Ramos (cell line): ENCODE data around the gene VPREB3.

ENCODE experiments used
- in situ Hi-C: fragments of 300-500 bp; cut with MboI; formaldehyde crosslinking; loops from one replicate; pipeline ENCODE4 v1.14.3; 2022; ENCODE audit warnings: low sequenced_read_pairs; ENCODE audit not compliant: unreplicated experiment

VPREB3 gene

DNA sequence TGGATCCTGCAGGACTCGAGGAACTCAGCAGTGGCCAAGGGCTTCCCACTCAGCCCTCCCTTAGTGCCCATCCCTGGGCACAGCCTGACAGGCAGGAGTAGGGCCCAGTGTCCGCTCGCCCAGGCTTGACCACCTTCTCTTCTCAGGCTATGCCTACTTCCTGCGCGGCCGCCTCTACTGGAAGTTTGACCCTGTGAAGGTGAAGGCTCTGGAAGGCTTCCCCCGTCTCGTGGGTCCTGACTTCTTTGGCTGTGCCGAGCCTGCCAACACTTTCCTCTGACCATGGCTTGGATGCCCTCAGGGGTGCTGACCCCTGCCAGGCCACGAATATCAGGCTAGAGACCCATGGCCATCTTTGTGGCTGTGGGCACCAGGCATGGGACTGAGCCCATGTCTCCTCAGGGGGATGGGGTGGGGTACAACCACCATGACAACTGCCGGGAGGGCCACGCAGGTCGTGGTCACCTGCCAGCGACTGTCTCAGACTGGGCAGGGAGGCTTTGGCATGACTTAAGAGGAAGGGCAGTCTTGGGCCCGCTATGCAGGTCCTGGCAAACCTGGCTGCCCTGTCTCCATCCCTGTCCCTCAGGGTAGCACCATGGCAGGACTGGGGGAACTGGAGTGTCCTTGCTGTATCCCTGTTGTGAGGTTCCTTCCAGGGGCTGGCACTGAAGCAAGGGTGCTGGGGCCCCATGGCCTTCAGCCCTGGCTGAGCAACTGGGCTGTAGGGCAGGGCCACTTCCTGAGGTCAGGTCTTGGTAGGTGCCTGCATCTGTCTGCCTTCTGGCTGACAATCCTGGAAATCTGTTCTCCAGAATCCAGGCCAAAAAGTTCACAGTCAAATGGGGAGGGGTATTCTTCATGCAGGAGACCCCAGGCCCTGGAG is 29.3 kb upstream of the VPREB3 start:
- in situ Hi-C loops = no loop called here

DNA sequence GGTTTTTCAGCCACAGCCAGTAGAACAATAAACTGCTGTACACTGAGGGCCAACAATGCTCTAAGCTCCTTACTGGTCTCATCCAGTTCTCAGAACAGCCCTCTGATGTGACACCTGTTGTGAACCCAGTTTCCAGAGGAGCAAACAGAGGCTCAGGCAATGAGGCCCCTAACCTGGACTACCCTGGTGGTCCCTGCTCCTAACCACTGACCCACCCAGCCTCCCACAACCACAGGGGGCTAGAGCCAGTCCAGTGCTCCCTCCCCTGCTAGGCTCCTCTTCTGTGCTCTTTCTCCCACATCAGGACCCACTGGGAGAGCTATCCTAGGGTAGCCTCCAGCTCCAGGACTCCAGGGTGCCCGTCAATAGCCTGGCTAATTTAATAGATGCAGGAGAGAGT is 28.5 kb upstream of the VPREB3 start:
- in situ Hi-C loops = no loop called here

DNA sequence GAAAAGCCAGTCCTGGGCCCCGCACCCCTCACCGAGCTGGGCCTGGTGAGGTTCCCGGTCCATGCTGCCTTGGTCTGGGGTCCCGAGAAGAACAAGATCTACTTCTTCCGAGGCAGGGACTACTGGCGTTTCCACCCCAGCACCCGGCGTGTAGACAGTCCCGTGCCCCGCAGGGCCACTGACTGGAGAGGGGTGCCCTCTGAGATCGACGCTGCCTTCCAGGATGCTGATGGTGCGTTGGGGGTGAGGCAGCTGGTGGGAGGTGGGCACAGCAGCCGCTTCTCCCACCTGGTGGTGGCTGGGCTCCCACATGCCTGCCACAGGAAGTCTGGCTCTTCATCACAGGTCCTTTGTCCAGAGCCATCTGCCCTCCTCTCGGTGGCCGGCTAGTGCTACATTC is 28.0 kb upstream of the VPREB3 start:
- in situ Hi-C loops = no loop called here

DNA sequence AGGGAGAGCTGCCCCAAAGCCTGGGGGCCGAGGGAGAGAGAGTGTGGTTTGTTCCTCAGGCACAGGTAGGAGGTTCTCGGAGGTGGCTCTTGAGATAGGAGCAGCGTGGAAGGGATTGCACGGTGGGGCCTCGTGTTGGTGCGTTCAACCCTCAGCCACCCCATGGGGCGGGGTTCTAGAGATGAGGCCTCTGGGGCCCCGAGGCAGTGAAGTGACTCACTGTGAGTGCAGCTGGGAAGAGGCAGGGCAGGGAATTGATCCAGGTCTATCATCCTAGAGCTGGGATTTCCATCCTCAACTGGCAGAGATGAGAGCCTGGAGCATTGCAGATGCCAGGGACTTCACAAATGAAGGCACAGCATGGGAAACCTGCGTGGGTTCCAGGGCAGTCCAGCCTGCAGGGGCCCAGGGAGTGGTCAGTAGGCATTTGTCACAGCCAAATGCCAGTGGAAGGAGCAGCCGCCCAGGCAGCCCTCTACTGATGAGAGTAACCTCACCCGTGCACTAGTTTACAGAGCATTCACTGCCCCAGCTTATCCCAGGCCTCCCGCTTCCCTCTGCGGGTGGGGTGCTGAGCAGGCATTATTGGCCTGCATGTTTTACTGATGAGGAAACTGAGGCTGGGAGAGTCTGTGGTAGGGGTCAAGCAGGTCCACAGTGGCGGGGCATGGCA is 27.4 kb upstream of the VPREB3 start:
- in situ Hi-C loops = no loop called here

DNA sequence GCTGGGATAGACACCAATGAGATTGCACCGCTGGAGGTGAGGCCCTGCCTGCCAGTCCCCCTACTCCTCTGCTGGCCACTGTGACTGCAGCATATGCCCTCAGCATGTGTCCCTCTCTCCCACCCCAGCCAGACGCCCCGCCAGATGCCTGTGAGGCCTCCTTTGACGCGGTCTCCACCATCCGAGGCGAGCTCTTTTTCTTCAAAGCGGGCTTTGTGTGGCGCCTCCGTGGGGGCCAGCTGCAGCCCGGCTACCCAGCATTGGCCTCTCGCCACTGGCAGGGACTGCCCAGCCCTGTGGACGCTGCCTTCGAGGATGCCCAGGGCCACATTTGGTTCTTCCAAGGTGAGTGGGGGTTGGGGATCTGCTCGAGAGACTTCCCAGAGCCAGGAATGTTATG is 26.8 kb upstream of the VPREB3 start:
- in situ Hi-C loops = no loop called here

DNA sequence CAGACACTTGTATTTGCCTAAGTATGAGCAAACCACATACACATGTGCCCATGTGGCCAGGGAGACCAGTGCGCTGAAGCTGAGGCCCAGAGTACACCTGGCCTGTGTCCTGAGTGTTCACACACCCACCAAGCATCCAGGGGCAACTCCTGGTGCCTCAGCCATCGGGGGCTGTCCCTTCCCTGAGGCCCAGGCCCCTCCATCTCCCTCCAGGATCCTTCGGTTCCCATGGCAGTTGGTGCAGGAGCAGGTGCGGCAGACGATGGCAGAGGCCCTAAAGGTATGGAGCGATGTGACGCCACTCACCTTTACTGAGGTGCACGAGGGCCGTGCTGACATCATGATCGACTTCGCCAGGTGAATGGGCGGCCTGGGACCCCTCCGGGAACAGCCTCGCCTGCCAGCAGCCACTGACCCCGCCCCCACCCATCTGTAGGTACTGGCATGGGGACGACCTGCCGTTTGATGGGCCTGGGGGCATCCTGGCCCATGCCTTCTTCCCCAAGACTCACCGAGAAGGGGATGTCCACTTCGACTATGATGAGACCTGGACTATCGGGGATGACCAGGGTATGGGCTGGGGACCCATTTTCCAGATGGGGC is 26.0 kb upstream of the VPREB3 start:
- in situ Hi-C loops = no loop called here

DNA sequence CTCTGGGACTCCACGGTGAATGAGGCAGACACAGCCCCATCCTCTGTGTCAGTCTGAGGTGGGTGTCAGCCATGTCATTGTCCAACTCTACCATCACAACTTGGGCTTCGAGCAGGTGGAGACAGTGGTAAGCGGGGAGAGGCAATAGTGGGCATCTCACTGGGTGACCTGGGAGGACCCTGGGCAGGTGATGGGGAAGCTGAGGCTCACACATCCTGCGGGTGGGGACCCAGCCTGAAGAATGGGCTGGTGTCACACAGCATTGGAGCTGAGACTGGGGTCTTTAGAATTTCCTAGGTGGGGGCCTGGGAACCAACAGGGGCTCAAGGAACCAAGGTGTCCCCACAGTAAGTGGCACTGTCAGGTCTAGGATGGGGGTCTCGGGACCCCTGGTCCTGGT is 25.5 kb upstream of the VPREB3 start:
- in situ Hi-C loops = no loop called here

DNA sequence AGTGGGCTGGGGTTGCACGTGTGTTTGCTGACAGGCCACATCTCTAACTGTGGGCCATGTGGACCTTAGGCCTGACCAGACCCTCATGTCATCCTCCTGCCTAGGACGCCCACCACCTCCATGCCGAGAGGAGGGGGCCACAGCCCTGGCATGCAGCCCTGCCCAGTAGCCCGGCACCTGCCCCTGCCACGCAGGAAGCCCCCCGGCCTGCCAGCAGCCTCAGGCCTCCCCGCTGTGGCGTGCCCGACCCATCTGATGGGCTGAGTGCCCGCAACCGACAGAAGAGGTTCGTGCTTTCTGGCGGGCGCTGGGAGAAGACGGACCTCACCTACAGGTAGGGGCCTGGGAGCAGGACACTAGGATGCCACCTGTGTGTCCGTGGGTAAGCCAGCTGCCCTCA is 24.9 kb upstream of the VPREB3 start:
- in situ Hi-C loops = no loop called here

DNA sequence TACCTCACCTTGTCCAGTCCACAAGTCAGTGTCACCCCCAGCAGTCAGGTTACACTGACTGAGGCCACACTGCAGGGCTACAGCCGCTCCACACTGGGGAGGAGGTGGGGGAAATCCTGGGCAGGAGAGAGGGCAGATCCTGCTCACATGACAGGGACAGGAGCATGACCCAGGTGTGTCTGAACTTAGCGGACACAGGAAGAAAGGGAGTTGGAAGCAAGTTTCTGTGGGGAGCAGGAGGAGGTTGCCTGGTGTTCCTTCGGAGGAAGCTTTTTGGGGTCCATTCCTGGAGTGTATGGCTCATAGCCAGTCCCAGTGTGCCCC is 24.3 kb upstream of the VPREB3 start:
- in situ Hi-C loops = no loop called here

DNA sequence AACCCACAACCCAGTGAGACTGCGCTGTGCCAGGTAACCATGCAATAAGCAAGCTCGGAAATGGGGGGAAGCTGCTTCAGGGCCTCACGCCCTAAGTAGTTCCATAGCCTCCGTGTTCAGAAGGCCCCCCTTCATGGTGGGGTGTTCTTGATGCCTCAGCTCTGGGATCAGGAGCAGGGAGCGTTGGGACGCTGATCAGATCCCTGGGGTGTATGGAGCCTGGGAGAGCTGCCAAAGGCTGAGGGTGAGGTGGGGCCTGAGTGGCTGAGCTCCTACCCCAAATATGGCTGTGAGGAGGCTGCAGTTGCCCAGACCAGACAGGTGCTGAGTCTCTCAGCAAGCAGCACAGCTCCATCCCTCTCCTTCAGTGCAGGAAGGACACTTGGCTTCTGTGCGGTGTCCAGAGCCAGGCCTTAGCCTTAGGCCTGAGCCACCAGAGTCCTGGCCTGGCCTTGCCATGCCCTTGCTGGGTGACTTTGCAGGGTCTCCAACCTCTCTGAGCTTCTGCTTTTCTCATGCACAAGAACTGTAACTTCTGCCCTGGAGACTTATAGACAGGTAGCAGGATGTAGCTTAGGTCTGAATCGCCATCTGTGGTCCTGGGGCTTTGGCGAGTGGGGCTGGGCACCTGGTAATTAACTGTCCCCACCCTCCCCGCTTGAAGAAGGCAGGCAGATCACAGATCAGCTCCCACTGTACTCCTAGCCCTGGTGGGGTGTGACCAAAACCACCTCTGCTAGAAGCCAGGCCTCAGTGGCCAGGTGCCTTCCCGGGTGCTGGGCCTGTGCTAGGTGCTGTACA is 23.8 kb upstream of the VPREB3 start:
- in situ Hi-C loops = no loop called here

DNA sequence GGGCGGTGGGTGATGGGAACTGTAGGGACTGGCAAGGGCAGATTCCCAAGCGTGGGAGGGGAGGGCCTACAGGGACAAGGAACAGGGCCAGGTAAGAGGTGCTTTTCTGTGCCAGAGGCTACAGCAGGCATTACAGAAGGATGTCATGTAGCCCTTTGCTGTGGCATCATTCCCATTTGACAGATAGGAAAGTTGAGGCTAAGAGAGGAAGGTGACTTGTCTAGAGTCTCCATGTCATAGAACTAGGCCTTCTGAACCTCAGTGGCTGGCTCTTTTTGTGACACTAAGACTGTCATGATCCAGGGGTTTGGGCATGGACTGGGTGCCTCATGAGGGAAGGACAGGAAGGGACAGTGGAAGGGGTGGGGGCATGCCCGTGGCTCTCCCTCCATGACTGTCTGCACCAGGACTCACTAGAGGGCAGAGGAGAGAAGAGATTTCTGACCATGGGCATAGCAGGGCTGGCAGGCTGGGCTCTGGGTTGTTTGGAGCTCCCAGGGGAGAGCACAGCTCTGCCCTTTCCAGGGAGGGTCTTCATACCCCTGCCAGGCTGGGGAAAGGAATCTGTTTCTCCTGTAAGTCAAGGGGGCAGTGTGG is 21.7 kb upstream of the VPREB3 start:
- in situ Hi-C loops = no loop called here

DNA sequence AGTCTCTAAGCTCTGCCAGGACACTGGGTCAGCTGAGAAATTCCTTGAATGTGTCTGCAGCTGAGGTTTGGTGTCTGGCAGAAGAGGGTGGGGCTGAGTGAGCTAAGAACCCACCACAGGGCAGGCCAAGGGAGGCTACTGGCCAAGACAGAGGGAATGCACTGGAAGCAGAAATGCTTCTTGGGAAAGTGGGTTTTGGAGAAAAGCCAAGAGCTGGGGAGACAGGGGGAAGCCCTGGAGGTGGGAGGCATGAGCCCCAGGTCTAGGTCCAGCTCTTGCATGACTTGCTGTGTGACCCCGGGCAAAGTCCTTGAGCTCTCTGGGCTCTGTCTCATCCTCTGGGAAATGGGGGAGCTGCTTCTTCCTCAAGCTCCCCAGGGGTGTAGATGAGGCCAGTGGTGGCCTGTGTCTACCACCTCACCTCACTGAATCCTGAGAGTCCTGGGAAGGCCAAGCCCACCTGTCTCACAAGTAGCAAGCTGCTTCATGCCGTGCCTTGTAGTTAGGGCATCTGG is 20.8 kb upstream of the VPREB3 start:
- in situ Hi-C loops = loop anchor here (5.0 kb wide), 1 partner anchor 72 kb away; no protein-coding TSS in a partner anchor

DNA sequence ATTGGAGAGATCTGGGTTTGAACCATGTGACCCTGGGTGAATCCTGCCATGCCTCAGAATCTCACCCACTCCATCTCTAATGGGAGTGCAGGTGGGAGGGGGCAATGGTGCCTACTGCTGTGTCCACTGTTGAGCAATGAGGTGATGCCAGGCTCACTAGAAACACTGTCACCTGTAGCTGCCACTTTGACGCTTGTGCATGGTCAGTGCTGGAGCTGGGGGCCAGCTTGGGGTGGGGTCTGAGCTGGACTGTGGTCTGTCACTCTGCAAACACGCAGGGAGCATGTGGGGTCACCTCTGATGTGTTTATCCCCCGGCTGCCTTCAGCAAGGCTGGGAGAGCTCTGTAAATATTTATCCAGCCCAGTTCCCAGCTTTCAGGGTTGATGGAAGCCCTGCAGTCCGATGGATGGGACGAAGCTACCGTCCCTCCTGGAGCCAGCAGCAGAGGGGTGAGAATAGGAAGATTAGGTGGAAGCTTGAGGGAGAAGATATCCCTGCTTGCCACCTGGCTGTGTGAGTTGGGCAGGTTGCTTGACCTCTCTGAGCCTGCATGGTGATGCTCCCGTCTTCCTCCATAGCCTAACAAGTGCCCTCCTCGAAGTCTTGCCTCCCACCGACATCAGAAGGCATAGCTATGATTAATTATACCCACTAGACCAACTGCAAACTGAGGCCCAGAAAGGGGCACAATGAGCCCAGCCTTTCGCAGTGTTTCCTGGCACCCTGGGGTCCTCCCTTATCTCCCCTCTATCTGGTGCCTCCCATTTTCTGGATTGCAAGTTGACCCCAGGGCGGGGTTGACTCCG is 20.1 kb upstream of the VPREB3 start:
- in situ Hi-C loops = loop anchor here (5.0 kb wide), 1 partner anchor 73 kb away; no protein-coding TSS in a partner anchor

DNA sequence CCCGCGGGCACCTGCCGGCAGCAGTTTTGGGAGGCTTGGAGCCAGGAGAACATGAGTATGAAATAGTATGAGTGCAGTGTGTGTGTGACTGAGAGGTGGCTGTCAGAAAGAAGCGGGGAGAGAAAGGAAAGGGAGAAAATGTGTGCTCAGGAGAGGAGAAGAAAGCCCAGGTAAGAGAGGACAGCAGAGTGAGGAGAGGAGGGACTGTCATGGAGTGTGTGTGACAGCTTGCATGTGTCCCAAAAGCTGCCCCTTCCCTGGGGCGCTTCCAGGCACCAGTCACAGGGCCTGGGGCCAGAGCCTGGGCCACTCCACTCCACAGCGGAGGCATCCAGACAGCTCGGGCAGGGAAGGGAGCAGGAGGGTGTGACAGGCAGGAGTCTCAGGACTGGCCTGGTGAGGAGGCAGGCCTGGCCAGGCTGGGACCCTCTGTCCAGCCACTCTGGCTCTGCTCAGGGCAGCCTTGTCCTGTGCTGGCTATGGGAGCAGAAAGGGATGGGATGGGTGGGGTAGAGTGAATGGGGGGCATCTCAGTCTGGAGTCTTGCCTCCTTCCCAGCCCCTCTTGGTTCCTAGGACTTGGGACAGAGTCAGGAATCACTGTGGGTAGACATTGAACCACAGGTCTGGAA is 19.4 kb upstream of the VPREB3 start:
- in situ Hi-C loops = loop anchor here (5.0 kb wide), 1 partner anchor 74 kb away; no protein-coding TSS in a partner anchor

DNA sequence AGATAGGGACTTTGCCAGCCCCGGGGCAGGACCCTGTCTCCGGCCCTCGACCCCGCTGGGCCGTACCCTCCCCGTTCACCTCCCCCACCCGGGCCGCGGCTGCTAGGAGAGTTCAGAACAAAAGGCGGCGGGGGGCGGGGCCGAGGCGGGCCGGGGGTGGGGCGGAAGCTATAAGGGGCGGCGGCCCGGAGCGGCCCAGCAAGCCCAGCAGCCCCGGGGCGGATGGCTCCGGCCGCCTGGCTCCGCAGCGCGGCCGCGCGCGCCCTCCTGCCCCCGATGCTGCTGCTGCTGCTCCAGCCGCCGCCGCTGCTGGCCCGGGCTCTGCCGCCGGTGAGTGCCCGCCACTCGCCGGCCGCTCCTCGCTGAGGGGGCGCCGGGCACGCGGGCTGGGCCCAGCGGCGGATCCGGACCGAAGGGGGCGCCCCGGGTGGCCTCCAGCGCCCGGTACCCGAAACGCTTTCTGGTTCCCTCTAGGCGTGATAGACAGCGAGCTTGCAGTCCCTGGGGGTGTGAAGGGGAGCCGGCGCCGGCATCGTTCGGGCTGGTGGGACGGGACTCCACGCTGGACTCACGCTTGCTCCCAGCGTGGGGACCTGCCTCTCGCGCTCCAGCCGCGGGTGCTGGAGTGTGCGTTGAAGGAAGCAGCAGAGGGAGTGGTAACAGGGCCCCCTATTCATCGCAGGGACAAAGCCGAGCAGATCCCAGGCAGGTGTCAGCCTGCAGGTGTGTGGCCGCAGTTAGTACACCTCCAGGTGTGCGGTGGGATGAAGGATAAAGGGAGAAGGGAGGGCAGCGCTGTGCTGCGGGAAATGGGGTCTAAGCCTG is 18.6 kb upstream of the VPREB3 start, which contains the start of gene MMP11:
Gene MMP11 (plus strand): TSS at position 201 of the 825 bp plus-strand sequence. CDS start 22 bp downstream, at position 223.
- in situ Hi-C loops = loop anchor here (5.0 kb wide), 1 partner anchor 74 kb away; no protein-coding TSS in a partner anchor

DNA sequence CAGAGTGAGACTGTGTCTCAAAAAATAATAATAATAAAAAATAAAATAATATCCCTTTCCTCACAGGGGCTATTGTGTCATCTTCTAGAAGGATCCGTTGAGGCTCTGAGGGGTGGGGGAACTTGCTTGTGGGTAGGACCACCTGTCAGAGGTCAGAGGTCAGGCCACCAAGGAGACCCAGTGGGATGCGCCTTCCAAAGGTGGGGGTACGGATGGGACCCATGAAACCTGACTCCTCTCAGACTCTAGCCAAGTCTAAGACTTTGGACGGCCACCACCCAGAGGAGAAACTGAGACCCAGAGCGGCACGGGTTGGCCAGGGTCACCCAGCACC is 18.1 kb upstream of the VPREB3 start:
- in situ Hi-C loops = loop anchor here (5.0 kb wide), 1 partner anchor 75 kb away; no protein-coding TSS in a partner anchor

DNA sequence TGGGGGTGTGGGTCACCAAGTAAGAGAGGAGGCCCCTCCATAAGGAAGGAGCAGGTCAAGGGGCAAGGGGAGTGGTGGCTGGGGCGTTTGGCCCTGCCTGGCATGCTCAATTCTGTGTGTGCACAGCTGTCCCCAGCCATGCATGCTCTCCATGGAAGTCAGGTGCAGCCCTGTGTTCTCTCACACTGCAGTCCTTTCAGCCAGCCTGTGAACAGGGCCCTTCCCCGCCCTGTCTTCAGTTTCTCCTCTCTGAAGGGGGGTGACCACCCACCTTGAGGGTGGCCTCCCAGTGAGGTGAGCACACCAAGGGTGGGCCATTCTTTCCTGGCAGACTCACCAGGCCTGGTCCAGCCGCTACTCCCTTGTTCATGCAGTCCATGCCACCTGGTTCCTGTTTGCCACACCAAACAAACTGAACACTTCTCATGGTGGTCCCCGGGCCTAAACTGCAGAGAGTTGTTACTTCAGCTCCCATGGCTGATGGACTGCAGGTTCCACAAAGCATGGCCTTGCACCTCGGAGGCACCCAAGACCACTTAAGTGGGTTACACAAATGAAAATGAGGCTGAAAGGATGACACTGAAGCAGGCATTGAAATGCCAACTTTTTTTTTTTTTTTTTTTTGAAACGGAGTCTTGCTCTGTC is 15.2 kb upstream of the VPREB3 start:
- in situ Hi-C loops = loop anchor here (10.0 kb wide), 2 partner anchors 145 to 225 kb away; no protein-coding TSS in a partner anchor
